HFFc6 (cell line): Measurements from ENCODE around the gene FMNL2. TPM values are rescaled to one million over a fixed set of nuclear protein-coding genes. Genes with fewer than 3 reads are reported as not detected.
A peak's percentile ranks its signal among the peaks of the same experiment; 100 is the strongest.

Experiments used
- DNase-seq: peaks from one replicate; pipeline ENCODE4 v3.0.0-alpha.2; 2018
- H3K27ac Mint-ChIP-seq: 2 replicates; pipeline ENCODE4 v1.8.0; 2020; ENCODE audit warnings: mild to moderate bottlenecking, mixed read lengths
- H3K27me3 Mint-ChIP-seq: 2 replicates; pipeline ENCODE4 v1.8.0; 2021; ENCODE audit warnings: mild to moderate bottlenecking, moderate library complexity, mixed read lengths; ENCODE audit not compliant: insufficient read depth
- H3K36me3 Mint-ChIP-seq: 2 replicates; pipeline ENCODE4 v1.8.0; 2021; ENCODE audit warnings: low read depth, mixed read lengths
- H3K4me1 Mint-ChIP-seq: 2 replicates; pipeline ENCODE4 v1.8.0; 2020; ENCODE audit warnings: low read depth, mixed read lengths
- H3K4me3 Mint-ChIP-seq: 2 replicates; pipeline ENCODE4 v1.8.0; 2020; ENCODE audit warnings: mild to moderate bottlenecking, moderate library complexity, mixed read lengths
- H3K9me3 Mint-ChIP-seq: 2 replicates; pipeline ENCODE4 v1.8.0; 2020; ENCODE audit warnings: mild to moderate bottlenecking, mixed read lengths
- CTCF ChIP-seq: fragments of 200-600 bp; sonication (generic); IDR thresholded peaks from 2 replicates; pipeline ENCODE4 v1.5.0; 2021; ENCODE audit warnings: antibody characterized with exemption, mild to moderate bottlenecking
- total RNA-seq, 6 experiments: library from RNA; stranded (reverse); fragmentation: NEBNext Ultra II Directional; extraction: Animal tissue kit (Norgen Biotek cat#: 25700); gene quantifications; 2 replicates in 1 of 6; 3 replicates in 5 of 6; pipeline ENCODE4 v1.2.3, GENCODE V29; 2021

Gene FMNL2
- total RNA-seq, 6 experiments from 2014 or later = 13.7 to 20.9 (median 16.0) TPM

DNA sequence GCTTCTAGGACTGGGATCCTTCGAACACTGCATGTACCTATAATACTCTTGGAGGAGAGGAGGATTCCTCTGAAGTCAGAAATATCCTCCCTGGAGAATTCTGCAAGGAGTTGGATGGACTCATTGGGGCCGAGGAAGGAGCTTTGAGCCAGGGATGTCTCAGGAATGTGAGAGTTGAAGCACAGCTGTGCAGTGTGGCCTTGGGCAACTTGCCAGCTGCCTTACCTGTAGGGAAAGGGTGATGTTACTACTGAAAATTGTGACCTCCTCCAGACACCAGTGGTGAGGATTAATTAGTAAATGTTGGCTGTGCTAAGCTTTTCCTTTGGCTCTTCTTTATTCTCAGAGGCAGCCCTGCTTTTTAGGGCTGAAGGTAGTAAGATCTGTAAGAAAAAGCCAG lies 41.4 kb downstream of the FMNL2 start:
- H3K27me3 Mint-ChIP-seq = no peaks in the 10 kb centered on the region; the same call in 1 of the 2 replicates
- H3K36me3 Mint-ChIP-seq = no peaks in the 10 kb centered on the region
- H3K27ac Mint-ChIP-seq = no peak overlapping the region
- no peaks in the 10 kb centered on the region for H3K9me3 Mint-ChIP-seq
- H3K4me3 Mint-ChIP-seq = no peak overlapping the region
- TF ChIP-seq CTCF = no peak
- H3K4me1 Mint-ChIP-seq = peaks cover 51% of the 10 kb centered on the region
- DNase-seq = no peak

DNA sequence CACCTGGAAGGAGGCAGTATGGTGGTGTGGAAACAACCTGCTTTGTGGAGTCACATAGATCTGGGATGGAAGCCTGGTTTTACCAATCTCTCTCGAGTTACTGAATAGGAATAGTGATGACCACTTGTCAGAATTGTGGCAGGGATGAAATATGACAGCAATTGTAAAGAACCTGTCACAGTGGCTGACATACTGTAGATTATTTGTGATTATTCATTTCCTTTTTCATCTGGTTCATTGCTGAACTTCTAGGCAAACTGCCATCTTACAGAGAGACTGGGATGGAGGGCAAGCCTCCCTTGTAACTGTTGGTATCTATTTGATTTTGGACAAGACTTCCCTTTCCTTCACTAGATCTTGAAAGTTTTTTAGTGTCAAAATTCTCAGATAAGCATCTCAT lies 42.0 kb downstream of the FMNL2 start:
- Mint-ChIP-seq H3K4me1 (peaks cover 53% of the 10 kb centered on the region), H3K36me3 (no peaks in the 10 kb centered on the region), H3K9me3 (no peaks in the 10 kb centered on the region), H3K4me3 (no peak overlapping the region), H3K27ac (no peak overlapping the region), H3K27me3 (no peaks in the 10 kb centered on the region; the same call in 1 of the 2 replicates)
- TF ChIP-seq CTCF = no peak
- DNase-seq = no peak

- no peak for TF ChIP-seq CTCF
- Mint-ChIP-seq H3K9me3 (no peaks in the 10 kb centered on the region), H3K27ac (no peak overlapping the region), H3K36me3 (no peaks in the 10 kb centered on the region; the same call in 1 of the 2 replicates), H3K27me3 (no peaks in the 10 kb centered on the region; the same call in 1 of the 2 replicates), H3K4me1 (peaks cover 58% of the 10 kb centered on the region), H3K4me3 (no peak overlapping the region)
- DNase-seq = no peak
Observed at GRCh38 chr2:152379089-152379488, 44.1 kb downstream of the FMNL2 start.

GRCh38 chr2:152380261-152381055 lies 45.5 kb downstream of the FMNL2 start:
- peak; percentile 61 for DNase-seq
- no peak overlapping the region; the same call in 1 of the 2 replicates for H3K27ac Mint-ChIP-seq
- no peaks in the 10 kb centered on the region; the same call in 1 of the 2 replicates for H3K27me3 Mint-ChIP-seq
- H3K36me3 Mint-ChIP-seq = no peaks in the 10 kb centered on the region; the same call in 1 of the 2 replicates
- no peak overlapping the region for H3K4me3 Mint-ChIP-seq
- H3K4me1 Mint-ChIP-seq = peaks cover 71% of the 10 kb centered on the region
- no peaks in the 10 kb centered on the region for H3K9me3 Mint-ChIP-seq
- no peak for TF ChIP-seq CTCF

DNA sequence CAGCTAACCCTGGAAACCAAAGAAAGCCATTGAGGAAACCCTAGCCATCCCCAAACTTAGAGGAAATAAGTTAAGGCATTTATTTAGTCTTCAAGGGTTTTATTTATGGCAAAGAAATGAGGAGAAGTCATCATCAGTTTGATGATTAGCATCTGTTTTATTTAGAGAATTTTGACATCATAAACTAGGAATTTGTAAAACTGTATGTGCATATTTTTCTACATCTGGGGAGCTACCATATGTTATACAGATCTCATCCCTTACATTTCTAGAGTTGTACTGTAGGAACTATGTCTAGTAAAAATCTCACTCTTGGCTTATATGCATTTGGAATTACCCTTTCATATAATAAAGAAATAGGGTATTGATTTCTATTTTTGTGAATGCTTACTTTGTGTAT lies 48.7 kb downstream of the FMNL2 start:
- Mint-ChIP-seq H3K36me3 (peaks cover 4% of the 10 kb centered on the region), H3K27me3 (no peaks in the 10 kb centered on the region), H3K4me1 (peaks cover 77% of the 10 kb centered on the region), H3K4me3 (no peak overlapping the region), H3K9me3 (no peaks in the 10 kb centered on the region), H3K27ac (no peak overlapping the region)
- DNase-seq = no peak
- no peak for TF ChIP-seq CTCF
